ENCODE measurements around the gene EME2. TPM values are rescaled to one million over a fixed set of nuclear protein-coding genes. Genes with fewer than 3 reads are reported as not detected.

EME2 gene
- total RNA-seq, 4 donors from 2014 or later: 12.8 to 31.8 (median 22.0) TPM

DNA sequence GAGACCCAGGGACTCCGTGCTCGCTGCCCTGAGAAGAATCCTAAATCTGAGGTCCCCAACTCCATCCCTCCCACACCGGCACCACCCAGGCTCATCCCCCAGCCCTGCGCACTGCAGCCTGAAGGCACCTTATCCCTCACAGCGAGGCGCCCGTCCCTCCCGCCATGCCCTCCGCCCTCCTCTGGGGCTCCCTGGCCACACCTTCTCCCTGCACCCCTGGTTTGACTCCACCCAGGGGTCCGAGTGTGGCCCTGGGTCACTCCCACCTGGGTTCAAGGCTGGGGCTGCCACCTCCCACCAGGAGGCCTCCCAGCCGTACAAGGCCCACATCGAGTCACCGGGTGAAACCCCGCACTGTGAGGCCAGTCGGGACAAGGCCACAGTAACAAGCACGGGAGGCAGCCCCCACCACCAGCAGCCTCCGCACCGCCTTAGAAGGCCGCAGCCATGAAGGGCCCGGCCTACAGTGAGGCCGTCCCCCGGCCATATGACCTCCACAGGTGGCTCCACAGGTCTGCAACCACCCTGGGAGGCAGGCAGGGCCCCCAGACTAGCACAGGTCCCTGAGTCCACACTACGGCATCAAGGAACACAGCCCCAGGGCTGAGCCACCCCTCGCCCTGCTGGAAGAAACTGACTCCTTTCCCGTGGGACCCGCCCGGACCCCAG, 45.7 kb downstream of the EME2 start:
- H3K4me3 ChIP-seq (replicated peaks in 1 of 3): no peak overlapping the region
- H3K27me3 ChIP-seq: no peaks in the 10 kb centered on the region
- H3K27ac ChIP-seq: no peak overlapping the region
- intact Hi-C loops (cut with DNase I): no loop called here
- H3K9me3 ChIP-seq: no peaks in the 10 kb centered on the region
- no peak for DNase-seq
- TF ChIP-seq, protein P1, sequence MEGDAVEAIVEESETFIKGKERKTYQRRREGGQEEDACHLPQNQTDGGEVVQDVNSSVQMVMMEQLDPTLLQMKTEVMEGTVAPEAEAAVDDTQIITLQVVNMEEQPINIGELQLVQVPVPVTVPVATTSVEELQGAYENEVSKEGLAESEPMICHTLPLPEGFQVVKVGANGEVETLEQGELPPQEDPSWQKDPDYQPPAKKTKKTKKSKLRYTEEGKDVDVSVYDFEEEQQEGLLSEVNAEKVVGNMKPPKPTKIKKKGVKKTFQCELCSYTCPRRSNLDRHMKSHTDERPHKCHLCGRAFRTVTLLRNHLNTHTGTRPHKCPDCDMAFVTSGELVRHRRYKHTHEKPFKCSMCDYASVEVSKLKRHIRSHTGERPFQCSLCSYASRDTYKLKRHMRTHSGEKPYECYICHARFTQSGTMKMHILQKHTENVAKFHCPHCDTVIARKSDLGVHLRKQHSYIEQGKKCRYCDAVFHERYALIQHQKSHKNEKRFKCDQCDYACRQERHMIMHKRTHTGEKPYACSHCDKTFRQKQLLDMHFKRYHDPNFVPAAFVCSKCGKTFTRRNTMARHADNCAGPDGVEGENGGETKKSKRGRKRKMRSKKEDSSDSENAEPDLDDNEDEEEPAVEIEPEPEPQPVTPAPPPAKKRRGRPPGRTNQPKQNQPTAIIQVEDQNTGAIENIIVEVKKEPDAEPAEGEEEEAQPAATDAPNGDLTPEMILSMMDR (IDR thresholded peaks at IDR 0.05): no peak
- no peak for TF ChIP-seq POLR2A (IDR thresholded peaks at IDR 0.05)
- no peaks in the 10 kb centered on the region for H3K4me1 ChIP-seq
- H3K36me3 ChIP-seq: peaks cover 34 to 53% of the 10 kb centered on the region in 2 donors
- WGBS, 2 donors: 93 to 96% methylated on average over 15 to 17 of the region's 27 CpGs

GRCh38 chr16:1818873-1819525, 46.4 kb downstream of the EME2 start:
- Histone ChIP-seq H3K27ac (no peak overlapping the region), H3K36me3 (peaks cover 34 to 53% of the 10 kb centered on the region in 2 donors), H3K4me3 (replicated peaks in 1 of 3) (no peak overlapping the region), H3K9me3 (no peaks in the 10 kb centered on the region), H3K4me1 (peaks cover 0 to 3% of the 10 kb centered on the region in 2 donors), H3K27me3 (no peaks in the 10 kb centered on the region)
- WGBS, 2 donors: 93 to 95% methylated on average over 23 to 34 of the region's 35 CpGs
- no peak for DNase-seq
- TF ChIP-seq POLR2A (IDR thresholded peaks at IDR 0.05): no peak
- intact Hi-C loops (cut with DNase I): no loop called here

DNA sequence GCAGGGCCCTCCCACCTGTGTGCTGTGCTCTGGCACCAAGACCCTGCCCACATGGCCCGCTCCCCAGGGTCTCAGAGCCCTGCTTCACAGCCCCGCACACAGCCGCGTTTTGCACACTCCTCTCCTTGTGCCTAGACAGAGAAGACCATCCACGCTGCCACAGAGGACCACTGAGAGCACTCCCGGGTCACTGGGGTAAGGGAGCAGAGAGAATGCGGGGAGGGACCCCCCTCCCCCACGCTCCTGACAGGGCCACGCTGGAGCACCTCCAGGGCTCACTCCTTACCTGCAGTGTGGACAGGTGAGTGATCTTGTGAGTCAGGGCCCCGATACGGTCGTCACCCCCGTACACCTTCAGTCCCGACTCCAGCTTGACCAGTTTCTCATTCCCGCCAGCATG, 47.0 kb downstream of the EME2 start:
- no peak for DNase-seq
- no peaks in the 10 kb centered on the region for H3K27me3 ChIP-seq
- H3K9me3 ChIP-seq: no peaks in the 10 kb centered on the region
- H3K36me3 ChIP-seq: peaks cover 34 to 53% of the 10 kb centered on the region in 2 donors
- 93 to 96% methylated on average over 15 of the region's 15 CpGs for WGBS, 2 donors
- no peak overlapping the region for H3K27ac ChIP-seq
- intact Hi-C loops (cut with DNase I): no loop called here
- TF ChIP-seq, protein P1 (IDR thresholded peaks at IDR 0.05): no peak
- TF ChIP-seq POLR2A (IDR thresholded peaks at IDR 0.05): no peak
- peaks cover 0 to 9% of the 10 kb centered on the region in 2 donors for H3K4me1 ChIP-seq
- no peak overlapping the region for H3K4me3 ChIP-seq (replicated peaks in 1 of 3)

DNA sequence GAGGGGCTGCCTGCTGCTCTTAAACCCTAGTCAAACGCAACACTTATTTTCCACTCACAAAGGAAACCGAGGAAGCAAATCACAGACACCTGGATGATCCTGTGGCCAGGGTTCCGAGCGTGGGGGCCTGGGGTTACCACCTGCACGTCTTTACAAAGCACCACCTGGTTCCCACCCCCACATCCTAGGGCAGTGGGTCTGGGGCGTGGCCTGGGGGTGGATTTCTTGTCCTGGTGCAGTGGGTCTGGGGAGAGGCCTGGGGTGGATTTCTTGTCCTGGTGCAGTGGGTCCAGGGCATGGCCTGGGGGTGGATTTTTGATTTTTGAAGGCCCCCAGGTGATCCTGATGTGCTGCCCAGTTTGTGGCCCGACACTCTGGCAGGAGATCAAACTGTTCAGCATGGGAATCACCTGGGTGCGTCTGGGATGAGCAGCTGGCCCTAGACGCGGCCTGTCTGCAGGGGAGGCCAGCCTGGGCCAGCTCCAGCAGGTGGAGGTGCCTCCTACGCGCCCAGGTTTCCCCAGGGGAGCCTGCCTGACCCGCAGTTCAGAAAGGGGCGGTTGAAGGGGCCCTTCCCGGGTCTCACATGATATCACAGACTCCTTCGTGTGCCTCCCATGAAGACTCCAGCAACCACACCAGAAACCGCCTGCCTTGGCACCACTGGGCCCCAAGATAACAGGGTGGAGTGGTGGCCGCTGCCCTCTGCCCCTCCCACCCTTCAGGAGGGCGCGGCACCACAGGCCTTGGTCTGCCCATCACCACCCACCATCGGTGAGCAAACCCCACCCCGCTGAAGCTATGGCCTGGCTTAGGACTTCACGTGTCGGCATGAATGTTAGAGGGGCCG, 47.7 kb downstream of the EME2 start:
- intact Hi-C loops (cut with DNase I): no loop called here
- Histone ChIP-seq H3K4me1 (peaks cover 2 to 16% of the 10 kb centered on the region in 2 donors), H3K9me3 (no peaks in the 10 kb centered on the region), H3K27me3 (no peaks in the 10 kb centered on the region), H3K27ac (no peak overlapping the region), H3K4me3 (replicated peaks in 1 of 3) (no peak overlapping the region), H3K36me3 (peaks cover 34 to 52% of the 10 kb centered on the region in 2 donors)
- WGBS, 2 donors: 93 to 98% methylated on average over 5 to 18 of the region's 25 CpGs
- DNase-seq: no peak
- TF ChIP-seq, protein P1 (IDR thresholded peaks at IDR 0.05): no peak
- no peak for TF ChIP-seq POLR2A (IDR thresholded peaks at IDR 0.05)

GRCh38 chr16:1820946-1821290, 48.3 kb downstream of the EME2 start:
- H3K4me3 ChIP-seq (replicated peaks in 1 of 3): no peak overlapping the region
- WGBS, 2 donors: 90 to 92% methylated on average over 2 to 6 of the region's 12 CpGs
- no peak for TF ChIP-seq POLR2A (IDR thresholded peaks at IDR 0.05)
- TF ChIP-seq, protein P1 (IDR thresholded peaks at IDR 0.05): no peak
- H3K27ac ChIP-seq: no peak overlapping the region
- H3K27me3 ChIP-seq: no peaks in the 10 kb centered on the region
- peaks cover 8 to 21% of the 10 kb centered on the region in 2 donors for H3K4me1 ChIP-seq
- H3K36me3 ChIP-seq: peaks cover 34 to 48% of the 10 kb centered on the region in 2 donors
- intact Hi-C loops (cut with DNase I): no loop called here
- DNase-seq: no peak
- H3K9me3 ChIP-seq: no peaks in the 10 kb centered on the region

Data from thyroid gland (tissue), 4 donors.